ENCODE data around the gene CUTA.
A peak's percentile ranks its signal among the peaks of the same experiment; 100 is the strongest.

The CUTA gene

DNA sequence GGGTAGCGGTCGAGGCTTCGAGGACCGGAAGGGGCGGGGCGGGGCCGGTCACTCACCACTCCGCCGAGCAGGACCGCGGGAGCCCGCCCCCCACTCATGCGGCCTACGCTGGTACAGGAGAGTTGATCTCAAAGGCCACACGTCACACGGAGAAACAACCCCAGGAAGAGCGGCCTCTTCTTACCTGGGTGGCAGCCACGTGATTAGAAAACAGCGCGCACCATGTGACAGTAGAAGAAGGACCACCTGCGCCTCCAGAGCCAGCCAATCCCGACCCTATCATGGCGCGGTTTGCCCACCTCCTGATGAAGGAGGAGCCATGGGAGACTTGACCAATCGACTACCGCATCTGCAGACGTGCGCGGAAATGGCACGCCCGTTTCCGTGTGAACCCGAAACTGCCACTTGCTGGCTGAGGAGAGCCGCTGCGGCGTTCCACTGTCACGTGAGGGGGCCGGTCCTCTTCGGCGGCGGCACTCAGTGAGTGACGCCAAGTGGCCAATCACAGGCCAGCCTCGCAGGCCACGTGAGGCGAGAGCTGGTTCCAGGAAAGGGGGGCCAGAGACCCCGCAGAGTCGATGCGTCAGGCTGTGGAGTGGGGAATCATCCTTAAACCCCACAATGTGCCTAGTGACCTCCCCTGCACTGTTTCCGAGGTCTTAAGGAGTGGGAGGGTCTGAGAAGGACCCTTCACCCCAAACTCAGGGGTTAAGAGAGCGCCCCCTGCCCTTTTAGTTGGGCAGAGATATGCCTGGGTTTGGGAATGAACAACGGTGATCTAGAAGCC is at the start of gene CUTA:
TSS of gene CUTA (minus strand) at position 205 of the 787 bp plus-strand sequence. CDS start at position 98, 107 bp downstream.
- peak within 1 kb of the TSS; percentile 91 for H3K4me3 ChIP-seq (ENCODE audit: low read depth, low read length)
- DNase-seq (ENCODE audit: low read depth) = peak; percentile 99

DNA sequence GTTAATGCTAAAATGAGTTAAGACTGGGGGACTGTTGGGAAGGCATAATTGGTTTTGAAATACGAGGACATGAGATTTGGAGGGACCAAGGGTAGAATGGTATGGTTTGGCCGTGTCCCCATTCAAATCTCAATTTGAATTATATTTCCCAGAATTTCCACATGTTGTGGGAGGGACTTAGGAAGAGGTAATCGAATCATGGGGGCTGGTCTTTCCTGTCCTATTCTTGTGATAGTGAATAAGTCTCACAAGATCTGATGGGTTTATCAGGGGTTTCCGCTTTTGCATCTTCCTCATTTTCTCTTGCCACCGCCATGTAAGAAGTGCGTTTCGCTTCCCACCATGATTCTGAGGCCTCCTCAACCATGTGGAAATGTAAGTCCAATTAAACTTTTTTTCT is 49.2 kb upstream of the CUTA start:
- no peak for DNase-seq (ENCODE audit: low read depth)
- H3K4me3 ChIP-seq (ENCODE audit: low read depth, low read length) = no peak overlapping the region

GRCh38 chr6:33466075-33466735 is 48.3 kb upstream of the CUTA start:
- H3K4me3 ChIP-seq (ENCODE audit: low read depth, low read length) = no peak overlapping the region
- no peak for DNase-seq (ENCODE audit: low read depth)

DNA sequence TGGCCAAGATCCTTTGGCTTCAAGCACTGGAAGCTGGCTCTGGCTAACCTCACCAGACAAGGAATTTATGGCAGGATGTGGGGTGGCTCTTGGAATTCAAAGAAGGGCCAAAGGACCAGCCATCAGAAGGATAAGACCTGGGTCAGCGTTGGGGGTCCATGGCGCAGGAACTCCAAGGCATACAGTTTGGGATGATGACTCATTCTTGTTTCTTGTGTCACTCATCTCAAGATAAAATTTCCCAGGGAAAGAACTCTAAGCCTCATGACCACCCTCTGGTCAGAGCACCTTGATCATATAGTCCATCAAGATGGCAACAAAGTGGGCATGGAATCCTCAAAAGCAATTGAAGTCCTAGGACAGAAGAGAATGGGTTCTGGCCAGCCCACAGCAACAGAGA is 41.3 kb upstream of the CUTA start:
- no peak for DNase-seq (ENCODE audit: low read depth)
- H3K4me3 ChIP-seq (ENCODE audit: low read depth, low read length) = no peak overlapping the region

GRCh38 chr6:33458676-33459075 is 40.8 kb upstream of the CUTA start:
- DNase-seq (ENCODE audit: low read depth) = no peak
- no peak overlapping the region for H3K4me3 ChIP-seq (ENCODE audit: low read depth, low read length)

GRCh38 chr6:33456156-33456555 is 38.2 kb upstream of the CUTA start:
- DNase-seq (ENCODE audit: low read depth) = no peak

DNA sequence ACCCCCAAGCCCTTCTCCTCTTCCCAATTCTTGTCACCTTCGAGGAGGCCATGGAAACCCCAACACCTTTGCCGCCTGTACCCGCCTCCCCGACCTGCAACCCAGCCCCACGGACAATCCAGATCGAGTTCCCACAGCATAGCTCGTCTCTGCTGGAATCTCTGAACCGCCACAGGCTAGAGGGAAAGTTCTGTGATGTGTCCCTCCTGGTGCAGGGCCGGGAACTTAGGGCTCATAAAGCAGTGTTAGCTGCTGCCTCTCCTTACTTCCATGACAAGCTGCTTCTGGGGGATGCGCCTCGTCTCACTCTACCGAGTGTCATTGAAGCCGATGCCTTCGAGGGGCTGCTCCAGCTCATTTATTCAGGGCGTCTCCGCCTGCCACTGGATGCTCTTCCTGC is 37.1 kb upstream of the CUTA start:
- H3K4me3 ChIP-seq (ENCODE audit: low read depth, low read length) = peak overlapping the region; percentile 96
- no peak for DNase-seq (ENCODE audit: low read depth)

More at GRCh38 chr6:33456156-33456555, 38.2 kb upstream of the CUTA start:
- H3K4me3 ChIP-seq (ENCODE audit: low read depth, low read length) = no peak overlapping the region

- peak; percentile 88 for DNase-seq (ENCODE audit: low read depth)
- H3K4me3 ChIP-seq (ENCODE audit: low read depth, low read length) = peak within 1 kb of the TSS; percentile 96
Observed at GRCh38 chr6:33454009-33454946, 36.4 kb upstream of the CUTA start, which contains the start of gene ZBTB9. TSS of gene ZBTB9 (plus strand) at chr6:33454576. CDS start at chr6:33455101, 525 bp downstream.

- peak overlapping the region; percentile 96 for H3K4me3 ChIP-seq (ENCODE audit: low read depth, low read length)
- DNase-seq (ENCODE audit: low read depth) = no peak
Observed at GRCh38 chr6:33453393-33454008, 35.6 kb upstream of the CUTA start.

DNA sequence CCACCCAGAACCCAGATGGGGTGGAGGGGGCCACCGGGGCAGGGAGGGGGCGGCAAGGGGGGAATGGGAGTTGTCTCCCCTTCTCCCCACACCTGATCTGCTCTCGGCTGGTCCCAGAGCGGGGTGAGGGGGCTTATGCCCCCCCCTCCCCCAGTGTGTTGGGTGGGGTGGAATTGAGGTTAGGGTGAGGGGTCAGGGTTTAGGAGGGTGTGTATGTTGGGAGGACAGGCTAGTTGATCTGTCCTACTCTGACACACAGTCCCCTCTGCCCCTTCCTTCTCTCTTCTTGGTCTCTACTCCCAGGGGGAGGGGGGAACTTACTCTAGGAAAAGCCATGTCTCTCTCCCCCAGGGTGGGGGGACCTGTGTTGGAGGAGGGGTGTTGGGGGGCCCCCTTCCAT is 34.6 kb upstream of the CUTA start:
- no peak for DNase-seq (ENCODE audit: low read depth)
- no peak overlapping the region for H3K4me3 ChIP-seq (ENCODE audit: low read depth, low read length)

- no peak overlapping the region for H3K4me3 ChIP-seq (ENCODE audit: low read depth, low read length)
- DNase-seq (ENCODE audit: low read depth) = no peak
Observed at GRCh38 chr6:33451606-33452005, 33.7 kb upstream of the CUTA start.

GRCh38 chr6:33450434-33450833 is 32.5 kb upstream of the CUTA start:
- H3K4me3 ChIP-seq (ENCODE audit: low read depth, low read length) = no peak overlapping the region
- no peak for DNase-seq (ENCODE audit: low read depth)

- no peak overlapping the region for H3K4me3 ChIP-seq (ENCODE audit: low read depth, low read length)
- DNase-seq (ENCODE audit: low read depth) = no peak
Observed at GRCh38 chr6:33446356-33446755, 28.4 kb upstream of the CUTA start.

- DNase-seq (ENCODE audit: low read depth) = no peak
- H3K4me3 ChIP-seq (ENCODE audit: low read depth, low read length) = no peak overlapping the region
Observed at GRCh38 chr6:33445119-33445603, 27.3 kb upstream of the CUTA start.

- no peak overlapping the region for H3K4me3 ChIP-seq (ENCODE audit: low read depth, low read length)
- no peak for DNase-seq (ENCODE audit: low read depth)
Observed at GRCh38 chr6:33443619-33444504, 26.0 kb upstream of the CUTA start.

- DNase-seq (ENCODE audit: low read depth) = no peak
- H3K4me3 ChIP-seq (ENCODE audit: low read depth, low read length) = no peak overlapping the region
Observed at GRCh38 chr6:33443025-33443424, 25.1 kb upstream of the CUTA start.

- no peak for DNase-seq (ENCODE audit: low read depth)
- no peak overlapping the region for H3K4me3 ChIP-seq (ENCODE audit: low read depth, low read length)
Observed at GRCh38 chr6:33442283-33442682, 24.4 kb upstream of the CUTA start.

DNA sequence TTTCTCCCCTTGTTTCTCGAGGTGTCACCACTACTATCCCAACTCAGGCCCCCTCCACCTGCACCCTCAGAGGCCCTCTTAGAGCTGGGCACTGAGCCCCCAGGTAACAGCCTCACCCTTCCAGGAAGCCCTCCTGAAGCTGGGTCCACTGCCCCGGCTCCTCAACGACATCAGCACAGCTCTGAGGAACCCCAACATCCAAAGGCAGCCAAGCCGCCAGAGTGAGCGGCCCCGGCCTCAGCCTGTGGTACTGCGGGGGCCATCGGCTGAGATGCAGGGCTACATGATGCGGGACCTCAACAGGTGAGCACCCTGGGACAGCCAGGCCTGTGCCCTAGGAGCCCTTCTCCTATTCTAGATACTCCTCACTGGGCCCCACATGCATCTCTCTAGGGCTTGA is 23.6 kb upstream of the CUTA start:
- H3K4me3 ChIP-seq (ENCODE audit: low read depth, low read length) = no peak overlapping the region
- no peak for DNase-seq (ENCODE audit: low read depth)
